Measurements from ENCODE around the gene CSTA. TPM values are rescaled to one million over a fixed set of nuclear protein-coding genes. Genes with fewer than 3 reads are reported as not detected.

CSTA gene
- total RNA-seq, 2 donors from 2014 or later, result 1.1 to 2.6 TPM

- Histone ChIP-seq H3K4me3 (no peak overlapping the region), H3K9me3 (peaks cover 0 to 7% of the 10 kb centered on the region in 2 donors), H3K27me3 (no peaks in the 10 kb centered on the region), H3K36me3 (no peaks in the 10 kb centered on the region), H3K27ac (no peak overlapping the region), H3K4me1 (no peaks in the 10 kb centered on the region)
- DNase-seq (ENCODE audit: low spot score), result no peak
- no peak for TF ChIP-seq CTCF (IDR thresholded peaks at IDR 0.05)
These were observed 29.6 kb upstream of the CSTA start for GRCh38 chr3:122295266-122296062.

GRCh38 chr3:122298239-122298638 is 26.8 kb upstream of the CSTA start:
- TF ChIP-seq CTCF (IDR thresholded peaks at IDR 0.05), result no peak

GRCh38 chr3:122299215-122299614 is 25.8 kb upstream of the CSTA start:
- Histone ChIP-seq H3K27me3 (no peaks in the 10 kb centered on the region), H3K9me3 (peaks cover 0 to 7% of the 10 kb centered on the region in 2 donors), H3K36me3 (no peaks in the 10 kb centered on the region), H3K4me1 (no peaks in the 10 kb centered on the region), H3K4me3 (no peak overlapping the region), H3K27ac (no peak overlapping the region)
- no peak for TF ChIP-seq CTCF (IDR thresholded peaks at IDR 0.05)
- DNase-seq (ENCODE audit: low spot score), result no peak

More at GRCh38 chr3:122298239-122298638, 26.8 kb upstream of the CSTA start:
- Histone ChIP-seq H3K27ac (no peak overlapping the region), H3K4me3 (no peak overlapping the region), H3K9me3 (peaks cover 0 to 7% of the 10 kb centered on the region in 2 donors), H3K36me3 (no peaks in the 10 kb centered on the region), H3K27me3 (no peaks in the 10 kb centered on the region), H3K4me1 (no peaks in the 10 kb centered on the region)
- no peak for DNase-seq (ENCODE audit: low spot score)

DNA sequence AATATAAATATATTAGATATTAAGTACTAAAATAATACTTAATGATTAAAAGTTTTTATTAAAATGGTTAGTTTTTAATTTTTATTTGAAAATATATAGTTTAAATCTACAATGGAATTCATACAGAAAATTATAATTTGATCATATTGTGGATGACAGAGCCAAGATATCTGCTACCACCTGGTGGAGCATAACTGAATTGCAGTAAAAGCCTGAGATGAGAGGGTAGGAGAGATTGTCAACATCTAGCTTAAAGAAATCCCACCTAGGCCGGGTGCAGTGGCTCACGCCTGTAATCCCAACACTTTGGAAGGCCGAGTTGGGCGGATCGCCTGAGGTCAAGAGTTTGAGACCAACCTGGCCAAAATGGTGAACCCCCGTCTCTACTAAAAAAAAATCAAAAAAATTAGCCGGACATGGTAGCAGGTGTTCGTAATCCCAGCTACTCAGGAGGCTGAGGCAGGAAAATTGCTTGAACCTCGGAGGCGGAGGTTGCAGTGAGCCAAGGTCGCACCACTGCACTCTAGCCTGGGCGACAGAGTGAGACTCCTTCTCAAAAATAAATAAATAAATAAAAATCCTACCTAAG is 25.1 kb upstream of the CSTA start:
- peak in 1 of 2 donors; percentile 31 for TF ChIP-seq CTCF (IDR thresholded peaks at IDR 0.05)
- H3K27me3 ChIP-seq, result no peaks in the 10 kb centered on the region
- no peak overlapping the region for H3K4me3 ChIP-seq
- no peak for DNase-seq (ENCODE audit: low spot score)
- H3K4me1 ChIP-seq, result no peaks in the 10 kb centered on the region
- H3K27ac ChIP-seq, result no peak overlapping the region
- H3K36me3 ChIP-seq, result no peaks in the 10 kb centered on the region
- H3K9me3 ChIP-seq, result peaks cover 0 to 7% of the 10 kb centered on the region in 2 donors

GRCh38 chr3:122301063-122301462 is 24.0 kb upstream of the CSTA start:
- no peak overlapping the region for H3K4me3 ChIP-seq
- no peak overlapping the region for H3K27ac ChIP-seq
- H3K36me3 ChIP-seq, result no peaks in the 10 kb centered on the region
- peaks cover 0 to 7% of the 10 kb centered on the region in 2 donors for H3K9me3 ChIP-seq
- no peaks in the 10 kb centered on the region for H3K4me1 ChIP-seq
- H3K27me3 ChIP-seq, result no peaks in the 10 kb centered on the region
- TF ChIP-seq CTCF (IDR thresholded peaks at IDR 0.05), result no peak
- no peak for DNase-seq (ENCODE audit: low spot score)
